NCI-H2171 treated with DMSO at 0.1 percent for 48 hours (cell line): ENCODE measurements around the gene CGB1.

Experiments
- DNase-seq: peaks from one replicate; lab custom pipeline; 2025; lab: John Stamatoyannopoulos, UW

Gene CGB1

DNA sequence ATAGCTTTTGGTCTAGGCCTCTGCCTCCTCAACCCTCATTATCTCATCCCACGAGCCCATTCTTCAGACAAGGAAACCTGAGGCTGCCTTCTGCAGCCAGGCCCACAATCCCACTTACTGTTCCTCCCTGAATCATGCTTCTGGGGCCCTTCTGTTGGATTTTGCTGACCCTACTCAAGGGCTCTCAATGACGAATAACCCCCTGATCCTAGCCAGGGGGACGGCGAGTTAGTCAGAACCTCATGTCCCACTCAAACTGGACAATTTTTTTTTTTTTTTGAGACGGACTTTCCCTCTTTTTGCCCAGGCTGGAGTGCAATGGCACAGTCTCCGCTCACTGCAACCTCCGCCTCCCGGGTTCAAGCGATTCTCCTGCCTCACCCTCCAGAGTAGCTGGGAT is 14.6 kb downstream of the CGB1 start:
- DNase-seq = no peak

DNA sequence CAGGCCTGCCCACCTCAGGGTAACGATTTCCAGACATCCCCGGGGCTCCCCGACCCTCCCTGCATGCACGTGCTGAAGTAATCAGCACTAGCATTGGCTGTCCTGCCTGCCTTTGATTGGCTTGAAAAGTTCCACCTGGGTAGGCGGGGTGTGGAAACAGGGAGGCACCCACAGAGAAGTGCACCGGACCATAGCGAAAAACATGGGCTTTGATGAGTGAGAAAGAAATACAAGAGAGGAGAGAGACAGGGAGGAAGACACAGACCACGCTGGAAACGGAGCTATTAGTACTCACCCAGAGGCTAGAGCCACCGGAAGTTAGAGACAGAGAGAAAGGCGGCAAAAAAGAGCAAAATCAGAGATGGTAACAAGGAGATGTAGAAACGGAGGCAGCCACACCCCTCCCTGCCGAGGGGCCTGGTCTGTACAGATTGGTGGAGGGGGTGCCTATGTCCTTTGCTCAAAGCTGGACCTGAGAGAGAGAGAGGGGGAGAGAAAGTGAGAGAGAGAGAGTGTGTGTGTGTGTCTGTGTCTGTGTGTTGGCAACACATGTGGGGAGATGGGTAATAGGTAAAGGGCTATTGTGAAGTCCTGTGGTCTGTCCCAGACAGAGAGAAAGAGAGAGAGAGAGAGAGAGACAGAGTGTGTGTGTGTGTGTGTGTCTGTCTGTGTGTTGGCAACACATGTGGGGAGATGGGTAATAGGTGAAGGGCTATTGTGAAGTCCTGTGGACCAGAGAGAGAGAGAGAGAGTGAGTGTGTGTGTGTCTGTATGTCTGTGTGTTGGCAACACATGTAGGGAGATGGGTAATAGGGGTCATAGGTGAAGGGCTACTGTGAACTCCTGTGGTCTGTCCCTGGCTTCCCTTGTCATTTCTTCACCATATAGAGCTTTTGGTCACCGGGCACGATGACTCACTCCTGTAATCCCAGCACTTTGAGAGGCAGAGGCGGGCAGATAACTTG is 15.5 kb downstream of the CGB1 start:
- DNase-seq = no peak

DNA sequence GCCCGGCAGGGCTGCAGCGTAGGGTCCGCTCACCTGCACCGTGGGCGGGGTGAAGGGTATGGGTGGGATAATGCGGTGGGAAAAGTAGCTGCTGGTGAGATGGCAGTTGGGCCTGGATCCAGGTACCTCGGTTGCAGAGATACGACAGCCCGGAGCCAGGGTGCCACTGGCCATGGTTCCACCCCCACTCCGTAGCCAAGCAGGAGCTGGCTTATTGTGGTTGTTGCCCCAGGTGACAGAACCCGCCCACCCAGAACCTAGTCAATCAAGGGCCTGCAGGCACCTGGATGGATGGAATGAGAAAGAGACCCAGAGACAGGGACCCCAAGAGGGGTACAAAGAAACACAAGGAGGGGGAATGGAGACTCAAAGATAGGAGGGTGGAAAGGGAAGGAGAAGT is 16.4 kb downstream of the CGB1 start:
- DNase-seq = no peak

DNA sequence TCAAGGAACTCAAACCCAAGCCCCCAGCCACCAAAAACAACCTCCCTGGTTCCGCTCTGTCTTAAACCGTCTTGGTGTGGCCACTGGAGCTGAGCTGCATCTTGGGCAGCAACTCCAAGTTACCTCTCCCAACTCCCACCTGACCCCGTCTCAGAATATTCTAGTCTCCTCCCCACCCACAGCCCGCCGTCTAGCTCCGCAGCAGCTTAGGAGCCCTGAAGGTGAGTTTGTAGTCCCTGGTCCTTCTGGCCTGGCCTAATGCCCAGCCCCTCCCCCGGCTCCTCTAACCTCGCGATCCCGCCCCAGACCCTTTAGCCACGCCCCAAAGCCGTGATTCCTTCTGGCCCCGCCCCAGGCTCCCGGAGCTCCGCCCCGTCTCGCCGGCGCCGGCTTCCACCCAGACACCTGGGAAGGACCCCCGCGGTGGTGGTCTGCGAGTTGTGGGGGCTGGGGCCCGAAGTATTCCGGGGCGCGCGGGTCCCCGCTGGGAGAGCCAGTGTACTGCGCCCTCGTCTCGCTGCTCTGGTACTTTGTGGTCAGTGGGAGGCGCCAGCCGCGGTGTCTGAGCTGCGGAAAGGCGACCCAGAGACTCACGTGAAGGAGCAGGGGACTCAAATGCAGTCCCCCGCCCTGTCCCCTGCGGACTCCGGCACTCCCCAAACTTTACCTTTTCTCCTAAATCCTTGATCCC is 17.3 kb downstream of the CGB1 start:
- DNase-seq = peak; percentile 22

DNA sequence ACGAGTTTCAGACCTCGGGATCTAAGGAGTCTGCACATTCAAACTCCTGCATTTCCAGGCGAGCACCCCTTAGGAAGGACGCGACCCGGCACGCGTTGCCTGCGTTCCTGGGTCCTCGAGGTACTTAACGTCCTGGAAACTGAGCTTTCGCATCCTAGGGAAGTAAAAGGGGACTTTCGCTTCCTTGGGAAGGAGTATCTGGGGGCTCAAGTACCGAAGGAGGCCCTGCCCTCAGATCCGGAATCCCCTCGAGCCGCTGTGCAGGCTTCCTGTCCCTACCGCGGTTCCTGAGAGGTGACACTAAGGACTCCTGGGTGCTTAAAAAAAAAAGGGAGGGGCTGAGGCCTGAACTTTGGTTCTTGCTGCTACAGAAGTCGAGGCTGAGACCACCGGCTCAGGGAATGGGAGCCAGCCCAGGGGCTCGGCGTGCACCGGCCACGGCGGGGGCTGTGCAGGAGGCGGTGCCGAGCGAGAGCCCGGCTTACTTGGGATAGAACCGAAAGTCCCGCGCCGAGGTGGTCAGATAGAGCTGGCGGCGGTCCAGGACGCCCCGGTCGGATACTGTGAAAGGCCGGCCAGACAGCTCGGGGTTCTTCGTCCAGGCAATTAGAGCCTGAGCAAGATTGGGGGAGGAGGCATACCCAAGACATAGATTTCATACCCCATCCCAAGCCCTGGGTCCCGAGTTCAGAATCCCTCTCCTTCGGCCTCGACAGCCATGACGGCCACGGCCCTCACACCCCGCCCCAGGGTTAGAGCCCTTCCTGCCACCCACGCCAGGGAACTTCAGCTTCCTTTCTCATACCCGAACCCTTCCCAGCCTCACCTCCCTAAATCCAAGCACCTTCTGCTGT is 18.1 kb downstream of the CGB1 start:
- DNase-seq = peak; percentile 28

DNA sequence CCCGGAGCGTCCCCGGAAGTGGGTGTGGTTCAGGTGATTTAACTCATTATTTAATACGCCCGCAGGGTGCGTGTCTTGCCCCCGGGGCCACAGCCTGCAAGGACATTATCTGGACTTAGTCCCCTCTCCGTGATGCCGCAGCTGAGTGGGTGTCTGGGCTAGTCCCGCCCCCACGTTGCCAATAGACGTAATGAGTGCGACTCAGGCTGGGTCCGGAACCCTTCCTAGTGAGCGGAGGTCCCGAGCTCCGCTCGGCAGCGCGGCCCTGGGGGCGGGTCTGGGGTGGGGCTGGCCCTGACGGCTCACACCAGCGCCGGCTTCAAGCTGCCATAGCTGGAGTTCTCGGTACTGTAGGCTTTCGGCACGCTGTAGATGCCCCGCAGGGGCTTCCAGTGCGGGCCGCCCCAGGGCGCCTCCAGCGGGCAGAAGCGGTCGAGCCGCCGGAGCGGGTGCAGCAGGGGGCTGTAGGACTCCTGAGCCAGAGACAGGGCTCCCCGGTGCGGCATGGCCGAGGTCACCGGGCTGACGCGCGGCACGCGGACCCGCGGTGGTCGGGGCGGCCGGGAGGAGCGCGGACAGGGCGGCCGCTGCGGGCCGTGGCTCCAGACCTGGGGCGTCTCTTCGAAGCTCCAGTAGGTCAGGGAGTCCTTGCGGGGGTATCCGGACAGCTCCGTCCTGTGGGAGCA is 18.9 kb downstream of the CGB1 start:
- DNase-seq = peak; percentile 73

DNA sequence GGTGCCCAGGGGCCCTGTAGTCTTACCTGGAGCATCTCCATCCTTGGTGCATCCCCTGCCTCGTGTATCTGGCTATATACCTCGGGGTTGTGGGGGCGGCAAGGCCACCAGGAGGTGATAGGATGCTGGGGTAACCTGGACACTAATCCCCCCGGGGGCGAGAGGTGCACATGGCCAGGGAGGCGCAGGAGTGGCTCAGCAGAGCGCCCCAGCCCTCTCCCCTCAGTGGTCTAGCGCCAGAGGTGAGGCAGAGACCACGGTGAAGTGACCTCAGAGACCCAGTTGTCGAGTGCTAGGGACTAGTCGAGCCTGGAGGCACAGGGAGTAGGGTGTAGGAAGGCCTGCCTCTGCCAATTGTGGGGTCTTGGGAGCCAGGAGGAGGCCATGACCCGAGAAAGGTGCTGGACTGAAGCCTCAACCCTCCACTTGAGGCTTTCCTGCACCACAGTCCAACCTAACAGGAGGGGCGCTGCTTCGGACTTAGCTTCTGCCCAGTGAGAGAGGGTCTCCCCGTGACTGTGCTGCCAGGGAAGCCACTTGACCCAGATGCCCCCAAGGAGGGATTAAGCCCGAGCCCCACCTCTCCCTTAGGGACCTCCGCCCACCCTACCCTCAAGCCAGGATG is 19.5 kb downstream of the CGB1 start, which contains the start of gene LHB:
TSS of gene LHB (minus strand) at position 51 of the 625 bp plus-strand sequence. CDS start at position 41, 10 bp downstream.
- DNase-seq = no peak

DNA sequence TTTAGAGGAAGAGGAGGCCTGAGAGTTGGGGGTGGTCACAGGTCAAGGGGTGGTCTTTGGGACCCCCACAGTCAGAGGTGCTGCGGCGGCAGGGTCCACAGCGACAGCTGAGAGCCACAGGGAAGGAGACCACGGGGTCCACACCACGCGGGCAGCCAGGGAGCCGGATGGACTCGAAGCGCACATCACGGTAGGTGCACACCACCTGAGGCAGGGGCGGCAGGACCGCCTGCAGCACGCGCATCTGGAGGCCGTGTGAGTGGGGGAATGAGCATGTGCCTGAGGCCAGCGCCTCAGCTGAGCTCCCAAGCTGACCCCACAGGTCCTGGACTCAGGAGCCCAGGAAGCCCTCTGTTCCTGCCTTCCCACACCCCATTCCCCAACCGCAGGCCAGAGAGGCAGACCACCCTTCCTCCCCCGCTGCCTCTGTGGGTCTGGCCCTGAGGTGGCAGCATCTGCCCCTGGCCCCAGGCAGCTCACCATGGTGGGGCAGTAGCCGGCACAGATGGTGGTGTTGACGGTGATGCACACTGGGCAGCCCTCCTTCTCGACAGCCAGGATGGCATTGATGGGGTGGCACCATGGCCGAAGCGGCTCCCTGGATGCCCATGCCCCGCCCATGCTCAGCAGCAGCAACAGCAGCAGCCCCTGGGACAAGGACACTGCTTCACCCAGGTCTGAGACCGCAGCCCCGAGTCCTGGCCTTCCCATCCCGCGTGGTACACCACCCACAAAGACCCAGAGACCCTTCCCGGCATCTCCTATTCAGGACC is 20.4 kb downstream of the CGB1 start:
- no peak for DNase-seq

DNA sequence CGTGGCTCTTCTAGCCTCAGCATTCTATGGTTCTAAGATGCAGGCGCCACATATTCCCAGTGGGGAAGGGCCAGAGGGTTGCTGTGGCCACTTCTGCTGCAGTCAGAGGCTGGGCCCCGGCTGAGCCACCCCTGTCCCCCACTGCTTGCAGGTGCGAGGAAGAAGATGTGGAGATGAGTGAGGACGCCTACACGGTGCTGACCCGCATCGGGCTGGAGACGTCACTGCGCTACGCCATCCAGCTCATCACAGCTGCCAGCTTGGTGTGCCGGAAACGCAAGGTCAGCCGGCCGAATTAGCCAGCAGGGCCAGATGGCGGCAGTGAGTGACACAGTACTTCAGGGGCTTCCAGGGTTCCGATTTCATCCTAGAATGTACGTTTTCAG is 21.8 kb downstream of the CGB1 start:
- DNase-seq = no peak

- DNase-seq = no peak
Measured at GRCh38 chr19:49014123-49014869, 22.4 kb downstream of the CGB1 start.

- DNase-seq = no peak
Measured at GRCh38 chr19:49011194-49011593, 25.5 kb downstream of the CGB1 start.

DNA sequence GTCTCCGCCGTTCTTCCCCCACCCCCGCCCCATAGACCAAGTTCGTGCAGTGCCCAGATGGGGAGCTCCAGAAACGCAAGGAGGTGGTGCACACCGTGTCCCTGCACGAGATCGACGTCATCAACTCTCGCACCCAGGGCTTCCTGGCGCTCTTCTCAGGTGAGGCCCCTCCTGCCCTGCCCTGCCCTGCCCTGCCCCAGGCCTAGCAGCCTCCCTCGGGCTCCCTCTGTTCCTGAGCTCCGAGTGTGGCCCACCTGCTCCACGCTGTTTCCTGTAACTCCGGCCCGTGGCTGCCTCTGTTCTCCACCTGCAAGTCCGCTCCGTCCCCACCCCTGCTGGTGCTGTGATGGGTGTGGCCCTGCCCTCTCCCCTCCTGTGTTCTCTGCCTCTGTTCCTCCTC is 26.2 kb downstream of the CGB1 start:
- no peak for DNase-seq

DNA sequence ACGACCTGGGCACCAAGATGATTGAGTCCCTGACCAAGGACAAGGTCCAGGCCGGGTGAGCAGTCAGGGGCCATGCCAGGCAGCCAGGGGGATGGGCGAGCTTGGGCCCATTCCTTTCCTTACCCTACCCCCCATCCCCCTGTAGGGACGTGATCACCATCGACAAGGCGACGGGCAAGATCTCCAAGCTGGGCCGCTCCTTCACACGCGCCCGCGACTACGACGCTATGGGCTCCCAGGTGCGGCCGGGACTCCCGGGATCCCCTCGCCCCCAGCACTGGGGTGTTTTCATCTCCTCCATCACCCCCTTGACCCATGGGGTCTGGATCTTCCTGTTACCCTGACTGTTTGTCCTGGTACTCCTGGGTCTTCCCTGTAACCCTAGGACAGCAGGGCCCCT is 26.9 kb downstream of the CGB1 start:
- no peak for DNase-seq

DNA sequence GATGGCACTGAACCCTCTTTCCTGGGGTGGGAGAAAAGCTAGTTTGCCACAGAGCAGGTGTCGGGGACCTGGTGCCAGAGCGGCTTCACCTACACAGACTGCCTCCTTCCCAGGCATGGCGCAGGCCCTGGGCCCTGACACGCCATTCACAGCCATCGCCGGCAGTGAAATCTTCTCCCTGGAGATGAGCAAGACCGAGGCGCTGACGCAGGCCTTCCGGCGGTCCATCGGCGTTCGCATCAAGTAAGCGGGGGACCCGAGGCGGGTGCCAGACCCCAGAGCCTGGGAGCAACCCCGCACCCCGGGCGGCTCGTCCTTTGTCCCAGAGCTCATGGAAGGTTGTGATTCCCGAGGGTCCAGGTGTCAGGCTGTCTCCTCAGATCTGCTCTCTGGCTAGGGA is 29.8 kb downstream of the CGB1 start:
- DNase-seq = no peak

DNA sequence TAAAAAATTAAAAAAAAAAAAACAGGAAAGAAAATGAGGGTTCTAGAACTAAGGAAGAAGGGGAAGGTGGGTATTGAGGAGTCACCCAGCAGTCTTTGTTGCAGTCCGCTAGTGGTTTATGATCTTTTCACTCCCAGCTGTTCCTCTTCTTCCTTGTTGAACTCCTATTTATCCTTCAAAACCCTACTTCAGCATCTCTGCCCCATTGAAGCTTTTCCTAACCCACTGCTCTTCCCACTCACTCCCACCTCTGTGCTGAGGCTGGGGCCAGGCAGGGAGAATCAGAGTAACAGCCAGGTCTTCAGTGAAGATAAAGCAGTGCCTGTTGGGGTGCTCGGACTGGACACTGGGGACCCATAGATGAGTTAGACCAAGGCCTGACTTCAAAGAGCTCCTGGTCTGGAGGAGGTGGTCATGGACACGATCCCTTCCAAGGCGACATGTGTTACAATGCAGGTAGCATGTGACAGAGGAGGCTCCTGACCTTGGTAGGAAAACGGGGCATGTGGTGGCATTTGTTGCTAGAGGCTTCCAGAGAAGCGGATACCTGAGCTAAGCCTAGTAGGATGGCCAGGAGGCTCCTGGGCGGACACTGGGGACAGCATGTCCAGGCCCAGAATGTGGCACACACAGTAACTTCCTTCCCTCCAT is 31.6 kb downstream of the CGB1 start:
- DNase-seq = no peak

- no peak for DNase-seq
Measured at GRCh38 chr19:49004133-49004532, 32.6 kb downstream of the CGB1 start.

DNA sequence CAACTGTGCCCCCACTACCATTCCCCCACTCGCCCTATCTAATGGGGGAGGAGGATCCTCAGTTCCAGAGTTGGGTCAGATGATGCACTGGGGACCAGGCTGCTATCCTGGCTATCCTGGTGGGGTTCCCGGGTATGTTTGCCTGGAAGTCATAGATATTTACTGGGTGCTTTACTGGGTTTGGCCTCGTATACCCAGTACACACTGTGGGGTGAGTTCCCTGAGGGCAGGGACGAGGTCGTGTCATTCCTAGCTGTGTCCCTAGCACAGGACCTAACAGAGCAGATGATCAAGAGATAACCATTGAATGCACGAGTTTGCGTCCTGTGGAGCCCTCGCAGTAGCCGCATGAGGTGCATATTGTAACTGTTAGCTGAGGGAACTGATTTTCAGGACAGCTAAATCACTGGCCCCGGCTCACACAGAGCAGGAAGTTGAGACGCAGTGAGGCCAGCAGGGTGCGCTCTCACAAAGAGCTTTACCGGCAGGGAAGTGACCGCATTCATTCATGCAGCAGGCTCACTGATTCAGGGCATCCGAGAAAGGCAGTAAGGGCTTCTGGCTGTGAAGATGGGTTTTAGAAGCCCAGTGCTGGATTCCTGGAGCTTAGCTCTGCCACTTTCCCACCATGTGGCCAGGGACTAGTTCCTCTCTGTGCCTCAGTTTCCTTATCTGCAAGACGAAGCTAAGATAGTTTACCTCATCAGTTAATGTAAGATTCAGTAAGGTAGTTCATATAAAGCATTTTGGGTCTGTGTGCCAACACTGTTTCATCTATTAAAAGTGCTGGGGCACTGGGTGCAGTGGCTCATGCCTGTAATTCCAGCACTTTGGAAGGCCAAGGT is 37.0 kb downstream of the CGB1 start:
- DNase-seq = no peak

GRCh38 chr19:48997972-48998371 is 38.7 kb downstream of the CGB1 start:
- DNase-seq = no peak
